Uterus (tissue), 2 donors: ENCODE data around the gene SPSB3.
A peak's percentile ranks its signal among the peaks of the same experiment; 100 is the strongest.

Experiments
- CTCF ChIP-seq, 4 experiments: fragments of 200-600 bp in 2 of 4; fragments of 450-650 bp in 2 of 4; sonication (generic) in 2 of 4; IDR thresholded peaks; one replicate each; pipeline ENCODE4 v1.5.1; 2016 to 2019; ENCODE audit warnings: antibody characterized with exemption in 4 of 4, mild to moderate bottlenecking in 2 of 4, moderate library complexity in 1 of 4
- POLR2A ChIP-seq, 2 donors: fragments of 450-650 bp; IDR thresholded peaks; one replicate each; pipeline ENCODE4 v1.6.1; 2016; ENCODE audit warnings: antibody characterized with exemption in 2 of 2, mild to moderate bottlenecking in 1 of 2, moderate library complexity in 1 of 2

- peak; percentile 47 to 62 for TF ChIP-seq POLR2A (IDR thresholded peaks at IDR 0.05)
- TF ChIP-seq CTCF (IDR thresholded peaks at IDR 0.05) = peak; percentile 36 to 66 (median 58)
Measured at GRCh38 chr16:1772908-1773702, 9.3 kb downstream of the SPSB3 start, which contains the start of gene MRPS34.
